Loucy (cell line): ENCODE data around the gene MDGA2.

Source experiments
- H2AFZ ChIP-seq: fragments of 200-600 bp; sonication (generic); 2 replicates; pipeline ENCODE4 v1.6.0; 2016; ENCODE audit warnings: antibody characterized with exemption, mild to moderate bottlenecking, low read length, moderate library complexity
- H3F3A ChIP-seq: fragments of 200-600 bp; 2 replicates; pipeline ENCODE4 v1.6.0; 2016; ENCODE audit warnings: antibody characterized with exemption, low read depth, mild to moderate bottlenecking
- H3K27me3 ChIP-seq: fragments of 200-600 bp; sonication (generic); 2 replicates; pipeline ENCODE4 v1.6.1; 2014; ENCODE audit warnings: low read length, mild to moderate bottlenecking; ENCODE audit not compliant: insufficient read depth, poor library complexity, severe bottlenecking
- H3K36me3 ChIP-seq: fragments of 200-600 bp; sonication (generic); 2 replicates; pipeline ENCODE4 v1.6.1; 2016; ENCODE audit warnings: low read length; ENCODE audit not compliant: insufficient read depth
- H3K4me1 ChIP-seq: fragments of 200-600 bp; sonication (generic); 2 replicates; pipeline ENCODE4 v1.5.1; 2014; ENCODE audit warnings: low read length, mild to moderate bottlenecking; ENCODE audit not compliant: insufficient read depth, poor library complexity, severe bottlenecking
- H3K4me2 ChIP-seq: fragments of 200-600 bp; sonication (generic); 2 replicates; pipeline ENCODE4 v1.6.0; 2014; ENCODE audit warnings: antibody characterized with exemption, low read length, low read depth, mild to moderate bottlenecking; ENCODE audit not compliant: poor library complexity, severe bottlenecking
- H3K4me3 ChIP-seq: fragments of 200-600 bp; sonication (generic); 2 replicates; pipeline ENCODE4 v1.5.1; 2014; ENCODE audit warnings: low read length, mild to moderate bottlenecking, mixed read lengths; ENCODE audit not compliant: poor library complexity, severe bottlenecking
- H3K79me2 ChIP-seq: fragments of 200-600 bp; sonication (generic); 2 replicates; pipeline ENCODE4 v1.6.1; 2014; ENCODE audit warnings: low read length; ENCODE audit not compliant: insufficient read depth
- H3K9ac ChIP-seq: fragments of 200-600 bp; sonication (generic); 2 replicates; pipeline ENCODE4 v1.6.0; 2014; ENCODE audit warnings: mild to moderate bottlenecking, low read depth, low read length, moderate library complexity; ENCODE audit not compliant: poor library complexity, severe bottlenecking
- H3K9me2 ChIP-seq: fragments of 200-600 bp; sonication (generic); replicated peaks from 2 replicates; pipeline ENCODE4 v1.6.1; 2016; ENCODE audit warnings: low read depth, low read length, mixed read lengths
- H3K9me3 ChIP-seq: fragments of 200-600 bp; sonication (generic); 2 replicates; pipeline ENCODE4 v1.6.1; 2014; ENCODE audit warnings: mild to moderate bottlenecking, antibody characterized with exemption, low read length, low read depth; ENCODE audit not compliant: insufficient read depth
- H4K20me1 ChIP-seq: fragments of 200-600 bp; sonication (generic); 2 replicates; pipeline ENCODE4 v1.6.0; 2014; ENCODE audit warnings: antibody characterized with exemption, low read length, mild to moderate bottlenecking; ENCODE audit not compliant: insufficient read depth, poor library complexity, severe bottlenecking
- EZH2phosphoT487 ChIP-seq: fragments of 200-600 bp; IDR thresholded peaks from 2 replicates; pipeline ENCODE4 v1.6.1; 2018; ENCODE audit warnings: antibody characterized with exemption, mild to moderate bottlenecking, moderate library complexity, borderline replicate concordance
- TF ChIP-seq, protein P1 (sequence below): fragments of 200-600 bp; sonication (generic); conservative IDR thresholded peaks from 2 replicates; pipeline ENCODE4 v1.5.1; 2014; ENCODE audit warnings: mild to moderate bottlenecking, antibody characterized with exemption, low read length

MDGA2 gene

GRCh38 chr14:47346849-47347248 lies 328.6 kb downstream of the MDGA2 start:
- Histone ChIP-seq H3K27me3 (no peaks in the 10 kb centered on the region), H3K4me3 (no peak overlapping the region), H3K9me3 (no peaks in the 10 kb centered on the region), H3K9ac (no peak overlapping the region), H3K9me2 (no peaks in the 10 kb centered on the region), H3K36me3 (no peaks in the 10 kb centered on the region), H2AFZ (no peak overlapping the region), H3F3A (no peaks in the 10 kb centered on the region), H4K20me1 (no peaks in the 10 kb centered on the region), H3K4me2 (no peak overlapping the region), H3K79me2 (no peaks in the 10 kb centered on the region), H3K4me1 (no peaks in the 10 kb centered on the region)
- TF ChIP-seq, protein P1, sequence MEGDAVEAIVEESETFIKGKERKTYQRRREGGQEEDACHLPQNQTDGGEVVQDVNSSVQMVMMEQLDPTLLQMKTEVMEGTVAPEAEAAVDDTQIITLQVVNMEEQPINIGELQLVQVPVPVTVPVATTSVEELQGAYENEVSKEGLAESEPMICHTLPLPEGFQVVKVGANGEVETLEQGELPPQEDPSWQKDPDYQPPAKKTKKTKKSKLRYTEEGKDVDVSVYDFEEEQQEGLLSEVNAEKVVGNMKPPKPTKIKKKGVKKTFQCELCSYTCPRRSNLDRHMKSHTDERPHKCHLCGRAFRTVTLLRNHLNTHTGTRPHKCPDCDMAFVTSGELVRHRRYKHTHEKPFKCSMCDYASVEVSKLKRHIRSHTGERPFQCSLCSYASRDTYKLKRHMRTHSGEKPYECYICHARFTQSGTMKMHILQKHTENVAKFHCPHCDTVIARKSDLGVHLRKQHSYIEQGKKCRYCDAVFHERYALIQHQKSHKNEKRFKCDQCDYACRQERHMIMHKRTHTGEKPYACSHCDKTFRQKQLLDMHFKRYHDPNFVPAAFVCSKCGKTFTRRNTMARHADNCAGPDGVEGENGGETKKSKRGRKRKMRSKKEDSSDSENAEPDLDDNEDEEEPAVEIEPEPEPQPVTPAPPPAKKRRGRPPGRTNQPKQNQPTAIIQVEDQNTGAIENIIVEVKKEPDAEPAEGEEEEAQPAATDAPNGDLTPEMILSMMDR: no peak
- TF ChIP-seq EZH2phosphoT487: no peak

DNA sequence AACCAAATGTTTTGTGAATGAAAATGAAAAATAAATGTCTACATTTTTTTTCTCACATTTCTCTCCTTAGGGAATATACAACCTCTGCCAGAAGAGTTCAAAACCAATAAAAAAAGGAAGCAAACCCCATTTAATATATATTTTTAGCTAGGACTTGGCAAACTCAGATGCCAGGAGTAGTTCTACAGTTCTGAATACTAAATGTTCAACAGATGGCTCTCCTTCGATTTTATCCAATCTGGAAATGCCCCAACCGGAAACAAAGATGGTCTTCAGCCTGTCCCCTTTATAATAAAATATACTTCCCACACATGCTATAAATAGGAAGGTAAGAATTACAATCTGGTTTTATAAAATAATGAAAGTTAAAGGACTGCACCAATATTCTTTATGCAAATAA lies 330.4 kb downstream of the MDGA2 start:
- H3K4me1 ChIP-seq: no peaks in the 10 kb centered on the region
- H3F3A ChIP-seq: no peaks in the 10 kb centered on the region
- H3K79me2 ChIP-seq: no peaks in the 10 kb centered on the region
- H4K20me1 ChIP-seq: no peaks in the 10 kb centered on the region
- no peaks in the 10 kb centered on the region for H3K27me3 ChIP-seq
- H3K9me2 ChIP-seq: no peaks in the 10 kb centered on the region
- no peaks in the 10 kb centered on the region for H3K9me3 ChIP-seq
- H3K4me3 ChIP-seq: no peak overlapping the region
- no peak overlapping the region for H3K4me2 ChIP-seq
- H2AFZ ChIP-seq: no peak overlapping the region
- no peaks in the 10 kb centered on the region for H3K36me3 ChIP-seq
- no peak overlapping the region for H3K9ac ChIP-seq
- no peak for TF ChIP-seq EZH2phosphoT487
- TF ChIP-seq, protein P1: no peak

DNA sequence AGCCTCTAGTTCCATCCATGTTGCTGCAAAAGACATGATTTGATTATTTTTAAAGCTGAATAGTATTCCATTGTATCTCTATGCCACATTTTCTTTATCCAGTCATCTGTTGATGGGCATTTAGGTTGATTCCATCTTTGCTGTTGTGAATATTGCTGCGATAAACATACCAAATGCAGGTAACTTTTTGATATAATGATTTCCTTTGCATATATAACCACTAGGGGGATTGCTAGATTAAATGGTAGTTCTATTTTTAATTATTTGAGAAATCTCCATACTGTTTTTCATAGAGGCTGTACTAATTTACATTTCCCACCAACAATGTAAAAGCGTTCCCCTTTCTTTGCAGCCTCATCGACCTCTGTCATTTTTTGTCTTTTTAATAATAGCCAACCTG lies 342.5 kb downstream of the MDGA2 start:
- no peaks in the 10 kb centered on the region for H3K9me2 ChIP-seq
- H3K4me3 ChIP-seq: no peak overlapping the region
- no peak for TF ChIP-seq EZH2phosphoT487
- TF ChIP-seq, protein P1: peak; percentile 48

More for the DNA sequence above, 342.5 kb downstream of the MDGA2 start:
- H3K9me3 ChIP-seq: no peaks in the 10 kb centered on the region
- no peaks in the 10 kb centered on the region for H3K4me1 ChIP-seq
- no peaks in the 10 kb centered on the region for H3F3A ChIP-seq
- no peak overlapping the region for H2AFZ ChIP-seq
- no peaks in the 10 kb centered on the region for H4K20me1 ChIP-seq
- no peaks in the 10 kb centered on the region for H3K27me3 ChIP-seq
- H3K36me3 ChIP-seq: no peaks in the 10 kb centered on the region
- no peak overlapping the region for H3K9ac ChIP-seq
- no peak overlapping the region for H3K4me2 ChIP-seq
- no peaks in the 10 kb centered on the region for H3K79me2 ChIP-seq
